Adrenal gland (tissue), 12 donors: ENCODE results near the gene TTC3. TPM values are rescaled to one million over a fixed set of nuclear protein-coding genes. Genes with fewer than 3 reads are reported as not detected.

Experiments
- DNase-seq, 7 donors: peaks; one replicate each; pipeline ENCODE4 v3.0.0-alpha.2; 2019 to 2020
- H3K27ac ChIP-seq, 5 donors: fragments of 200-600 bp; sonication (generic) in 4 of 5; 1 replicate in 3 of 5; 2 replicates in 2 of 5; pipeline versions ENCODE4 v1.5.1 to v1.8.0; 2016 to 2020; ENCODE audit warnings: mild to moderate bottlenecking in 1 of 5
- H3K27me3 ChIP-seq: fragments of 200-600 bp; 2 replicates; pipeline ENCODE4 v1.8.0; 2021
- H3K36me3 ChIP-seq, 2 donors: fragments of 200-600 bp; replicated peaks in 1 of 2; 1 replicate in 1 of 2; 2 replicates in 1 of 2; pipeline versions ENCODE4 v1.5.1 to v1.8.0; 2018 to 2022
- H3K4me1 ChIP-seq, 2 donors: fragments of 200-600 bp; replicated peaks in 1 of 2; 1 replicate in 1 of 2; 2 replicates in 1 of 2; pipeline versions ENCODE4 v1.5.1 to v1.8.0; 2018 to 2021
- H3K4me3 ChIP-seq, 4 donors: fragments of 200-600 bp; sonication (generic) in 3 of 4; one replicate each; pipeline ENCODE4 v1.5.1; 2016 to 2018
- H3K9me3 ChIP-seq, 3 donors: fragments of 200-600 bp; sonication (generic) in 1 of 3; replicated peaks in 1 of 3; 1 replicate in 2 of 3; 2 replicates in 1 of 3; pipeline versions ENCODE4 v1.5.1 to v1.8.0; 2016 to 2021
- POLR2A ChIP-seq, 2 donors: fragments of 450-650 bp; IDR thresholded peaks; one replicate each; pipeline ENCODE4 v1.6.1; 2017; ENCODE audit warnings: antibody characterized with exemption in 2 of 2, mild to moderate bottlenecking in 2 of 2, moderate library complexity in 1 of 2
- WGBS, 4 donors: extraction: QIAGEN DNeasy Blood & Tissue Kit in 2 of 4; methylation state at CpG; one replicate each; pipeline versions ENCODE4 v1.1.5 to v1.1.7; 2013 to 2017; 5-methylcytosine and 5-hydroxymethylcytosine counted together
- intact Hi-C, 2 donors: fragments of 100-400 bp; cut with DNase I; formaldehyde crosslinking; loops; one replicate each; pipeline versions ENCODE4 v1.14.1 to v1.15.0; 2022 to 2023
- polyA plus RNA-seq, 3 donors: library from polyadenylated mRNA; stranded (reverse); fragments of 200-250 nt in 2 of 3; fragments of 350-450 nt in 1 of 3; fragmentation: Illumina TruSeq in 1 of 3; extraction: RNeasy Lipid Tissue Mini Kit (QIAGEN cat#74804) in 1 of 3; gene quantifications; one replicate each; pipeline ENCODE4 v1.2.3, GENCODE V29; 2013 to 2014
- total RNA-seq, 9 donors: library from RNA; depleted of rRNA in 4 of 9; stranded (reverse); fragments of >200 nt in 4 of 9; fragments of 120-200 nt in 1 of 9; fragmentation: NEBNext Ultra II Directional in 1 of 9; extraction: Animal tissue kit (Norgen Biotek cat#: 25700) in 1 of 9; gene quantifications; one replicate each; pipeline versions ENCODE4 v1.1.0 to v1.2.4, GENCODE V29; 2013 to 2023
- TF ChIP-seq, protein P1 (sequence below), 6 experiments: fragments of 450-650 bp in 4 of 6; fragments of 200-600 bp in 2 of 6; sonication (generic) in 1 of 6; IDR thresholded peaks; 1 replicate in 5 of 6; 2 replicates in 1 of 6; pipeline versions ENCODE4 v1.5.1 to v1.8.0; 2016 to 2021; ENCODE audit warnings: antibody characterized with exemption in 6 of 6, mild to moderate bottlenecking in 2 of 6, moderate library complexity in 1 of 6
- donor health status: healthy with polysubstance abuse.
- donor health status: Bipolar disorder and iron deficiency.
- donor health status: DM: yes; HTN: yes; CAD: no.
- donor health status: DM: no; HTN: no; CAD: no.
- donor health status: DM: no; HTN: no; CAD: no.
- donor health status: DM: yes; HTN: yes; CAD: no.

Gene TTC3
- total and polyA plus RNA-seq, 12 donors, result 37.9 to 286 (median 136) TPM

DNA sequence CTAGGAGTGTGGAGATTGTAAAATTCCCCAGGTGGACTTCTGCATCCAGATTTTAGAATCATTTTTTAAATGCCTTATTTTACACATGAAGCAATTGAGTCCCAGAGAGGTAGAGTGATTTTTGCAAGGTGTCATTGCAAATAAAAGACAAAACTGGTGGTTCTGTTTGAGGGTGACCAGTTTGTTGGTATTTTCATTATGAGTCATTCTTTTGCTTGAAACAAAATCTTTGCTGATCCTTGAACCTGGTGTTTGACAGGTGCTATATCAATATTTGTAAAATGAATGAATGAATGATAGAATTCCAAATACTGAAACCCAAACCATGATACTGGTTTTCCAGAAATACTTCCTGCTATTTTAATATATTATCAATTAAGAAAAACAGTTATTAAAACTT is 44.1 kb downstream of the TTC3 start:
- intact Hi-C loops, result no loop called here
- no peak for DNase-seq
- Histone ChIP-seq H3K27me3 (no peaks in the 10 kb centered on the region), H3K4me1 (no peaks in the 10 kb centered on the region), H3K36me3 (no peaks in the 10 kb centered on the region), H3K9me3 (no peaks in the 10 kb centered on the region), H3K27ac (no peak overlapping the region), H3K4me3 (no peak overlapping the region)
- TF ChIP-seq, protein P1, sequence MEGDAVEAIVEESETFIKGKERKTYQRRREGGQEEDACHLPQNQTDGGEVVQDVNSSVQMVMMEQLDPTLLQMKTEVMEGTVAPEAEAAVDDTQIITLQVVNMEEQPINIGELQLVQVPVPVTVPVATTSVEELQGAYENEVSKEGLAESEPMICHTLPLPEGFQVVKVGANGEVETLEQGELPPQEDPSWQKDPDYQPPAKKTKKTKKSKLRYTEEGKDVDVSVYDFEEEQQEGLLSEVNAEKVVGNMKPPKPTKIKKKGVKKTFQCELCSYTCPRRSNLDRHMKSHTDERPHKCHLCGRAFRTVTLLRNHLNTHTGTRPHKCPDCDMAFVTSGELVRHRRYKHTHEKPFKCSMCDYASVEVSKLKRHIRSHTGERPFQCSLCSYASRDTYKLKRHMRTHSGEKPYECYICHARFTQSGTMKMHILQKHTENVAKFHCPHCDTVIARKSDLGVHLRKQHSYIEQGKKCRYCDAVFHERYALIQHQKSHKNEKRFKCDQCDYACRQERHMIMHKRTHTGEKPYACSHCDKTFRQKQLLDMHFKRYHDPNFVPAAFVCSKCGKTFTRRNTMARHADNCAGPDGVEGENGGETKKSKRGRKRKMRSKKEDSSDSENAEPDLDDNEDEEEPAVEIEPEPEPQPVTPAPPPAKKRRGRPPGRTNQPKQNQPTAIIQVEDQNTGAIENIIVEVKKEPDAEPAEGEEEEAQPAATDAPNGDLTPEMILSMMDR (IDR thresholded peaks at IDR 0.05), result no peak
- no peak for TF ChIP-seq POLR2A (IDR thresholded peaks at IDR 0.05)

DNA sequence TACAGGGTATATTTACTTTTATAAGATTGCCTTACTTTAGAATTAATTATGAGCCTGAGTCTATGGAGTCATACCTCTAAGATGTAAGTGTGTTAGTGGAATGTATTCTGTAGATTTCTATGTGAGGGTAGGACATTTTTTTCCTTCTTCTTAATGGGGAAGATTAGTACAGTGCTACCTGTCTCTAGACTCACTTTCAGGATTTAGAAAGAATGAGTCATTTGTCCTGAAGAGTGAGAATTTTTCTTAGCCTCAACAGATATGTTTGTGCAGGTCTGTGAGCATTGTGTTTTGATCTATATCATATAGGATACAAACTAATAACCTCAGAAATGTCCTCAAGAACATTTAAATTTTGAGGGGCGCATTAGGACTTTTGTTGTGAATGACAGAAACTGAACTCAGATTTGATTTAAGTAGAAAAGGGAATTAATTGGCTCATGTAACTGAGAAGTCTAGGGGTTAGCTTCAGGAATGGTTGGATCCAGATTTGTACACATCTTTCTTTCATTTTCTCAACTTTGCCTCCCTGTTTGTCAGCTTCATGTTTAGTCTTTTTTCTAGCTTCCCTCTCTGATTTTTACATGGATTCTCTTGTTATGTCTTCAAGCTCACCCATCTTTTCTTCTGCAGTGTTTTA is 45.3 kb downstream of the TTC3 start:
- WGBS, 4 donors, result 0 to 100% (median 48%) methylated on average over 1 of the region's 1 CpG
- intact Hi-C loops, result no loop called here
- TF ChIP-seq, protein P1 (IDR thresholded peaks at IDR 0.05), result no peak
- TF ChIP-seq POLR2A (IDR thresholded peaks at IDR 0.05), result no peak
- Histone ChIP-seq H3K27me3 (no peaks in the 10 kb centered on the region), H3K4me3 (no peak overlapping the region), H3K27ac (no peak overlapping the region), H3K36me3 (peaks cover 0 to 3% of the 10 kb centered on the region in 2 donors), H3K4me1 (no peaks in the 10 kb centered on the region), H3K9me3 (no peaks in the 10 kb centered on the region)
- no peak for DNase-seq

DNA sequence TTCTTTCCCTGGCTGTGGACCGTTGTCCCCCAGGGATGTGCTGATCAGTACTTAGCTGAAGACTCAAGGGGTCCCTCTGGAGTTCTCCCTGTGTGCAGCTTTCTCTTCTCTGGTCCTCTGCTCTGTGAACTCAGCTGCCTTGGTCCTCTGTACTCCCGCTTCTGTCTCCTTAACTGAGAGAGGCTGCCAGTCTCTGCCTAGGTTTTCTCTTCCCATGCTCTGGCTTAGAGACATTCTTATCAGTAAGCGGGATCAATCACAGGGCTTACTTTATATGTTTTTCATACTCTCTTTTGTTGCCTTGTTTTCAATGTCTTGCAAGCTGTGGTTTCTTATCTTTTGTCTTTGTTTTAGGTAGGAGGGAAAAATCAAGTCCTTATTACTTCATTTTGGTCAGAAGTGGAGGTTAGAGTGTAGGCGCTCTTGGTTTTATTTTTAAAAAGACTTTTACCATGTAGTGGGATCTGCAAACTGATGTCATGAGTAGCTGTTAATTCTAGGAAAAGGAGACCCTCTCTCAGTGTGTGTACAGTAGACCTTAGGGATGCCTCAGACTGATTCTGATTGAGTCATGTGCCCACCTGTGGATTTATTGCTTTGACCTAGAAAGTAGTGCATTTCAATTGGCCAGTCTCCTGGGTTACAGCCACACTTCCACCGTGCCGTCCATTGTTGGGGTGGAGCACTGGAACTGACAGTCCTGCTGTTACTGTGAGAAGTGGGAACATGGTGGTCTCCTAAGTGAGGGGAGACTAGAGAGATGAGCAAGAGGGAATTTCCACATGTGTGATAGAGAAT is 46.6 kb downstream of the TTC3 start:
- 59 to 75% (median 62%) methylated on average over 6 of the region's 6 CpGs for WGBS, 4 donors
- no peaks in the 10 kb centered on the region for H3K9me3 ChIP-seq
- H3K27me3 ChIP-seq, result no peaks in the 10 kb centered on the region
- H3K36me3 ChIP-seq, result peaks cover 0 to 3% of the 10 kb centered on the region in 2 donors
- no peak overlapping the region for H3K4me3 ChIP-seq
- no peaks in the 10 kb centered on the region for H3K4me1 ChIP-seq
- DNase-seq, result no peak
- intact Hi-C loops, result no loop called here
- TF ChIP-seq, protein P1 (IDR thresholded peaks at IDR 0.05), result no peak
- TF ChIP-seq POLR2A (IDR thresholded peaks at IDR 0.05), result no peak
- no peak overlapping the region for H3K27ac ChIP-seq

DNA sequence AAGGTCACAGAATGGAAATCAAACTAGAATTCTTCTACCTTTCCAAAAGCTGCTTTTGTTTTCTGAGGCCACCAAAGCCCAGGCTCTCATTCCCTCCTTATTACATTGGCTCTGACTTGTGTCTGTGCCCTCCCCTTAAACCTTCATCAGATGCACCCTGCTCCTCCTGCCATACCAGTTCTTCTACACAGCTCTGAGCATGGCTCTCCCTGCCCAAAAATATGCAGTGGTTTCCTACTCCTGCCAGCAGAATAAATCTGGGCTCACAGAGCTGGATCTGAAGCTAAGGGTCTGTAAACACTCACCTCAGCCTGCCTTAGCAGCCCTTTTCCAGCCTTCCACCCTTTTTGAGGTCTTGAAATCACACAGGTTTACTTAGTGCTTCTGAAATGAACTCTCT is 55.0 kb downstream of the TTC3 start:
- H3K4me1 ChIP-seq, result no peaks in the 10 kb centered on the region
- H3K4me3 ChIP-seq, result no peak overlapping the region
- intact Hi-C loops, result no loop called here
- H3K9me3 ChIP-seq, result no peaks in the 10 kb centered on the region
- peaks cover 0 to 39% of the 10 kb centered on the region in 2 donors for H3K36me3 ChIP-seq
- H3K27me3 ChIP-seq, result no peaks in the 10 kb centered on the region
- no peak overlapping the region for H3K27ac ChIP-seq
- no peak for TF ChIP-seq POLR2A (IDR thresholded peaks at IDR 0.05)
- DNase-seq, result no peak
